ENCODE data around the gene CWC15. TPM values are rescaled to one million over a fixed set of nuclear protein-coding genes. Genes with fewer than 3 reads are reported as not detected.

Gene CWC15
- total RNA-seq, 2 donors from 2014 or later, result 35.2 to 46.6 TPM

GRCh38 chr11:94958121-94958696, 15.1 kb downstream of the CWC15 start:
- no peaks in the 10 kb centered on the region for H3K4me1 ChIP-seq (ENCODE audit: control insufficient read depth in 1 of 2, low read depth in 2 of 2)
- no peak overlapping the region for H3K4me3 ChIP-seq
- no peak for DNase-seq (ENCODE audit: low spot score)
- peaks cover 20% of the 10 kb centered on the region for H3K36me3 ChIP-seq
- no peak for ATAC-seq (ENCODE audit: insufficient number of reproducible peaks, low FRiP score, low read depth)
- H3K27ac ChIP-seq, result no peak overlapping the region
- H3K27me3 ChIP-seq (replicated peaks; ENCODE audit: insufficient read depth), result no peaks in the 10 kb centered on the region
- no peaks in the 10 kb centered on the region for H3K9me3 ChIP-seq
- TF ChIP-seq, protein P1, sequence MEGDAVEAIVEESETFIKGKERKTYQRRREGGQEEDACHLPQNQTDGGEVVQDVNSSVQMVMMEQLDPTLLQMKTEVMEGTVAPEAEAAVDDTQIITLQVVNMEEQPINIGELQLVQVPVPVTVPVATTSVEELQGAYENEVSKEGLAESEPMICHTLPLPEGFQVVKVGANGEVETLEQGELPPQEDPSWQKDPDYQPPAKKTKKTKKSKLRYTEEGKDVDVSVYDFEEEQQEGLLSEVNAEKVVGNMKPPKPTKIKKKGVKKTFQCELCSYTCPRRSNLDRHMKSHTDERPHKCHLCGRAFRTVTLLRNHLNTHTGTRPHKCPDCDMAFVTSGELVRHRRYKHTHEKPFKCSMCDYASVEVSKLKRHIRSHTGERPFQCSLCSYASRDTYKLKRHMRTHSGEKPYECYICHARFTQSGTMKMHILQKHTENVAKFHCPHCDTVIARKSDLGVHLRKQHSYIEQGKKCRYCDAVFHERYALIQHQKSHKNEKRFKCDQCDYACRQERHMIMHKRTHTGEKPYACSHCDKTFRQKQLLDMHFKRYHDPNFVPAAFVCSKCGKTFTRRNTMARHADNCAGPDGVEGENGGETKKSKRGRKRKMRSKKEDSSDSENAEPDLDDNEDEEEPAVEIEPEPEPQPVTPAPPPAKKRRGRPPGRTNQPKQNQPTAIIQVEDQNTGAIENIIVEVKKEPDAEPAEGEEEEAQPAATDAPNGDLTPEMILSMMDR (IDR thresholded peaks at IDR 0.05), result no peak

- Histone ChIP-seq H3K27ac (no peak overlapping the region), H3K9me3 (no peaks in the 10 kb centered on the region), H3K4me1 (ENCODE audit: control insufficient read depth in 1 of 2, low read depth in 2 of 2) (no peaks in the 10 kb centered on the region), H3K36me3 (peaks cover 10% of the 10 kb centered on the region), H3K27me3 (replicated peaks; ENCODE audit: insufficient read depth) (no peaks in the 10 kb centered on the region), H3K4me3 (no peak overlapping the region)
- TF ChIP-seq, protein P1 (IDR thresholded peaks at IDR 0.05), result no peak
- ATAC-seq (ENCODE audit: insufficient number of reproducible peaks, low FRiP score, low read depth) (no peak), DNase-seq (ENCODE audit: low spot score) (no peak)
Measured at GRCh38 chr11:94956963-94957362, 16.4 kb downstream of the CWC15 start.

- Histone ChIP-seq H3K36me3 (peaks cover 4% of the 10 kb centered on the region), H3K27ac (no peak overlapping the region), H3K27me3 (replicated peaks; ENCODE audit: insufficient read depth) (no peaks in the 10 kb centered on the region), H3K9me3 (no peaks in the 10 kb centered on the region), H3K4me3 (no peak overlapping the region), H3K4me1 (ENCODE audit: control insufficient read depth in 1 of 2, low read depth in 2 of 2) (no peaks in the 10 kb centered on the region)
- TF ChIP-seq, protein P1 (IDR thresholded peaks at IDR 0.05), result no peak
- ATAC-seq (ENCODE audit: insufficient number of reproducible peaks, low FRiP score, low read depth), result no peak
- DNase-seq (ENCODE audit: low spot score), result no peak
Measured at GRCh38 chr11:94954753-94955152, 18.6 kb downstream of the CWC15 start.

DNA sequence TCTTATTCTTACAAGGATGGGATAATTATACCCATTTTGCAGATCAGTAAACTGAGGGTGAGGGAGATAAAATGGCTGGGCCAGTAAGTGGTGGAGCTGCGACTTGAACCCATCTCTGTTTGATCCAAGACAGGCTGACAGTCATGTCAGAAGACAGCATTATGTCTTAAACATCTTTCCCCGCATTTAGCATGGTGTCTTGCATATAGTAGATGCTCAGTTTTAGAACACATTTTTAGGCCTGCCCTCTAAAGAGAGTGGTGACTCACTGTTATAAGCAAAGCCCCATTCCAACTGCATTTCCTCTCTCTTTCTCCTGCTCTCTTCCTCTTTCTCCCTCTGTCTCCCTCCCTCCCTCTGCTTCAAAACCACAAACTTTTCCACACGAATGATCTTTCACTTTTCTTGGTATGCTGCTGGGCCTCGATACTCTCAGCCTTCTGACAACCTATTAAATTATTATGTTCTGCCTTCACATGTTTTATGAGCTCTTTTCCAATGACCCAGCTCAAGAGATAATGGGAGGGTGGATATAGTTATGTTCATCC, 25.2 kb downstream of the CWC15 start:
- no peak for ATAC-seq (ENCODE audit: insufficient number of reproducible peaks, low FRiP score, low read depth)

GRCh38 chr11:94946812-94947211, 26.5 kb downstream of the CWC15 start:
- no peak for DNase-seq (ENCODE audit: low spot score)
- Histone ChIP-seq H3K27ac (no peak overlapping the region), H3K4me3 (no peak overlapping the region), H3K36me3 (no peaks in the 10 kb centered on the region), H3K27me3 (replicated peaks; ENCODE audit: insufficient read depth) (no peaks in the 10 kb centered on the region), H3K9me3 (no peaks in the 10 kb centered on the region), H3K4me1 (ENCODE audit: control insufficient read depth in 1 of 2, low read depth in 2 of 2) (no peaks in the 10 kb centered on the region)
- TF ChIP-seq, protein P1 (IDR thresholded peaks at IDR 0.05), result no peak
- no peak for ATAC-seq (ENCODE audit: insufficient number of reproducible peaks, low FRiP score, low read depth)

More for the DNA sequence above, 25.2 kb downstream of the CWC15 start:
- Histone ChIP-seq H3K36me3 (no peaks in the 10 kb centered on the region), H3K27ac (no peak overlapping the region), H3K9me3 (no peaks in the 10 kb centered on the region), H3K4me3 (no peak overlapping the region), H3K4me1 (ENCODE audit: control insufficient read depth in 1 of 2, low read depth in 2 of 2) (no peaks in the 10 kb centered on the region), H3K27me3 (replicated peaks; ENCODE audit: insufficient read depth) (no peaks in the 10 kb centered on the region)
- no peak for DNase-seq (ENCODE audit: low spot score)
- TF ChIP-seq, protein P1 (IDR thresholded peaks at IDR 0.05), result no peak

Data from thoracic aorta (tissue), 2 donors.